HepG2 (cell line): ENCODE measurements around the gene ARL15. TPM values are rescaled to one million over a fixed set of nuclear protein-coding genes. Genes with fewer than 3 reads are reported as not detected.

ENCODE experiments used
- ATAC-seq: fragments of 200-7000 bp; cut with Tn5 transposase; 3 replicates; pipeline ENCODE4 v1.9.1; 2020; ENCODE audit warnings: mild to moderate bottlenecking, moderate library complexity
- BruUV-seq: library from RNA; stranded (reverse); fragments of 400-500 nt; replicated peaks from 2 replicates; lab custom pipeline; 2021; lab: Mats Ljungman, UMichigan
- CTCF ChIA-PET: fragments of 300-600 bp; formaldehyde crosslinking; extraction: SDS; loops from one replicate; lab custom pipeline; 2021; ENCODE audit warnings: low total read pairs, inconsistent platforms, low intra/inter-chr PET ratio; lab: Yijun Ruan, JAX
- POLR2A ChIA-PET: fragments of 350-600 bp; sonication (Branson Sonifier 250); formaldehyde crosslinking; loops from one replicate; lab custom pipeline; 2020; ENCODE audit warnings: antibody characterized with exemption, inconsistent platforms; lab: Yijun Ruan, JAX
- DNase-seq: peaks from one replicate; pipeline ENCODE4 v3.0.0-alpha.2; 2015; ENCODE audit warnings: low spot score
- FAIRE-seq: peaks from 3 replicates; lab custom pipeline; 2011; peaks lifted over from hg19 to GRCh38; lab: Jason Lieb, UNC
- H2AFZ ChIP-seq: one replicate; pipeline ENCODE4 v1.6.1; 2011; ENCODE audit warnings: low read length, inconsistent platforms
- H3K27ac ChIP-seq: fragments of 300-600 bp; 3 replicates; pipeline ENCODE4 v1.8.0; 2011; ENCODE audit warnings: mixed run types, mild to moderate bottlenecking, mixed read lengths, low read length, inconsistent platforms; ENCODE audit not compliant: insufficient read depth; ENCODE audit errors: extremely low read length
- H3K27me3 ChIP-seq, 2 experiments: fragments of 200-600 bp in 1 of 2; 2 replicates in 1 of 2; 3 replicates in 1 of 2; pipeline versions ENCODE4 v1.6.0 to v1.8.0; 2011; ENCODE audit warnings: low read length in 2 of 2, mild to moderate bottlenecking in 2 of 2, moderate library complexity in 2 of 2, inconsistent platforms in 1 of 2; ENCODE audit not compliant: insufficient read depth in 2 of 2, control insufficient read depth in 1 of 2
- H3K36me3 ChIP-seq, 2 experiments: fragments of 200-600 bp in 1 of 2; replicated peaks in 1 of 2; 2 replicates in 1 of 2; 3 replicates in 1 of 2; pipeline versions ENCODE4 v1.5.1 to v1.8.0; 2011; ENCODE audit warnings: low read length in 2 of 2, inconsistent platforms in 1 of 2; ENCODE audit not compliant: insufficient read depth in 2 of 2, control insufficient read depth in 1 of 2
- H3K4me1 ChIP-seq: 2 replicates; pipeline ENCODE4 v1.5.1; 2012; ENCODE audit warnings: low read length, inconsistent platforms; ENCODE audit not compliant: insufficient read depth
- H3K4me2 ChIP-seq: 2 replicates; pipeline ENCODE4 v1.6.0; 2011; ENCODE audit warnings: low read depth, low read length, inconsistent platforms
- H3K4me3 ChIP-seq, 3 experiments: fragments of 200-600 bp in 1 of 3; sonication (generic), shearing (Covaris generic) in 1 of 3; replicated peaks in 1 of 3; 2 replicates each; pipeline ENCODE4 v1.5.1; 2011 to 2016; ENCODE audit warnings: low read length in 3 of 3, inconsistent platforms in 2 of 3, low read depth in 2 of 3, mild to moderate bottlenecking in 2 of 3, control low read depth in 1 of 3, mixed read lengths in 1 of 3; ENCODE audit not compliant: insufficient read depth in 1 of 3
- H3K79me2 ChIP-seq: one replicate; pipeline ENCODE4 v1.6.1; 2011; ENCODE audit warnings: low read length, inconsistent platforms; ENCODE audit not compliant: insufficient read depth
- H3K9ac ChIP-seq: 2 replicates; pipeline ENCODE4 v1.6.0; 2011; ENCODE audit warnings: mild to moderate bottlenecking, low read depth, low read length, inconsistent platforms; ENCODE audit not compliant: insufficient read depth
- H3K9me3 ChIP-seq: 2 replicates; pipeline ENCODE4 v1.5.1; 2012; ENCODE audit warnings: mild to moderate bottlenecking, low read length
- H4K20me1 ChIP-seq: 2 replicates; pipeline ENCODE4 v1.6.0; 2011; ENCODE audit warnings: inconsistent platforms, mild to moderate bottlenecking, low read length, moderate library complexity; ENCODE audit not compliant: insufficient read depth
- ATF5 ChIP-seq: sonication (generic); formaldehyde crosslinking; IDR thresholded peaks from 2 replicates; pipeline ENCODE4 v1.4.0; 2020; ENCODE audit warnings: mild to moderate bottlenecking, low read depth, missing genetic modification reagents
- MLLT10 ChIP-seq: sonication (generic); formaldehyde crosslinking; IDR thresholded peaks from 2 replicates; pipeline ENCODE4 v1.4.0; 2020; ENCODE audit warnings: missing genetic modification reagents
- REXO4 ChIP-seq: sonication (generic); formaldehyde crosslinking; IDR thresholded peaks from 2 replicates; pipeline ENCODE4 v1.8.0; 2022; ENCODE audit warnings: missing genetic modification reagents, mild to moderate bottlenecking, borderline replicate concordance
- SRSF9 ChIP-seq: fragments of 200-400 bp; formaldehyde crosslinking; IDR thresholded peaks from 2 replicates; pipeline ENCODE4 v1.6.1; 2018; ENCODE audit warnings: borderline replicate concordance, mild to moderate bottlenecking, low read depth, low read length; ENCODE audit not compliant: insufficient read depth, poor library complexity, severe bottlenecking
- ZNF839 ChIP-seq: sonication (generic); formaldehyde crosslinking; IDR thresholded peaks from 2 replicates; pipeline ENCODE4 v1.4.0; 2020; ENCODE audit warnings: missing genetic modification reagents, mild to moderate bottlenecking, borderline replicate concordance
- ZNF879 ChIP-seq: sonication (generic); formaldehyde crosslinking; IDR thresholded peaks from 2 replicates; pipeline ENCODE4 v1.8.1; 2023; ENCODE audit warnings: missing genetic modification reagents
- ZSCAN5A ChIP-seq: sonication (generic); formaldehyde crosslinking; IDR thresholded peaks from 2 replicates; pipeline ENCODE4 v1.8.0; 2022; ENCODE audit warnings: mild to moderate bottlenecking, missing genetic modification reagents, borderline replicate concordance
- WGBS: methylation state at CpG from one replicate; pipeline ENCODE4 v1.1.6; 2017; ENCODE audit warnings: low lambda C conversion rate; 5-methylcytosine and 5-hydroxymethylcytosine counted together
- in situ Hi-C: cut with HindIII; loops from 2 replicates; pipeline ENCODE4 v1.10.0; 2017; ENCODE audit warnings: low pct_unique_long_range_greater_than_20kb; ENCODE audit not compliant: extremely low pct_ligation_motif_present
- intact Hi-C: fragments of 100-400 bp; cut with micrococcal nuclease; formaldehyde crosslinking; loops from one replicate; pipeline ENCODE4 v1.10.0; 2022; ENCODE audit not compliant: unreplicated experiment
- polyA plus RNA-seq, 8 experiments: library from polyadenylated mRNA; depleted of rRNA in 3 of 8; stranded (reverse) in 7 of 8; unstranded in 1 of 8; fragments of >200 nt; fragmentation: Illumina TruSeq in 4 of 8; extraction: Trizol in 4 of 8; gene quantifications; 2 replicates each; pipeline versions ENCODE4 v1.2.1 to v1.2.3, GENCODE V29; 2011 to 2016; ENCODE audit warnings: low read depth in 4 of 8, missing spikeins in 1 of 8, mixed read lengths in 1 of 8; ENCODE audit not compliant: insufficient read depth in 1 of 8
- total RNA-seq, 5 experiments: library from RNA; depleted of rRNA; stranded (reverse); fragments of >200 nt; fragmentation: Illumina TruSeq; extraction: Trizol; gene quantifications; 2 replicates each; pipeline ENCODE4 v1.2.3, GENCODE V29; 2016; ENCODE audit warnings: low read depth in 1 of 5
- TF ChIP-seq, protein P1 (sequence below): sonication (generic); formaldehyde crosslinking; IDR thresholded peaks from 2 replicates; pipeline ENCODE4 v1.8.0; 2023; ENCODE audit warnings: mild to moderate bottlenecking, missing genetic modification reagents
- TF ChIP-seq, protein P2 (sequence below): sonication (generic); formaldehyde crosslinking; IDR thresholded peaks from 2 replicates; pipeline ENCODE4 v1.5.1; 2020; ENCODE audit warnings: mild to moderate bottlenecking, missing genetic modification reagents, moderate library complexity
- TF ChIP-seq, protein P3 (sequence below): sonication (generic); formaldehyde crosslinking; IDR thresholded peaks from 2 replicates; pipeline ENCODE4 v1.9.0; 2021; ENCODE audit warnings: mild to moderate bottlenecking, missing genetic modification reagents
- TF ChIP-seq, protein P4 (sequence below): fragments of 450-650 bp; IDR thresholded peaks from 2 replicates; pipeline ENCODE4 v1.6.1; 2016

Gene ARL15
- total and polyA plus RNA-seq, 2 of the 13 experiments (the other 11 are each of a cell fraction or from before 2014, with no cell fraction given), result 2.5 to 7.7 TPM

DNA sequence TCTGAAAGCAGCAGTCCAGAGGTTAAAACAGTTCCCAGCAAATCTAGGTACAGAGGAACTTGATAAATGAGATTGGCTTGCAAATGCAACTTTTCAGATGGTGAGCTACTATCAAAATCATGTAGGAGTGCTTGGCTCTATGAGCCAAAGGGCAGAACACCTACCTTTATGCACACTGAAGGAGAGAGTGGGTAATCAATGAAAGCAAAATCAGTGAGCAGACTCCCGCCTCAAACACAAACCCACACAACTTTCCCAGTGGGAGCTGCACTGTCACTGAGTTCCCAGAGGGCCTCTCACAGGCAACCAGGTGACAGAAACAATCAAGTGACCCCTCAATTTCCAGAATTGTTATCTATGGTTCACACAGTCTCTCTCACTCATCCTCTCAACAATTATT lies 8.5 kb downstream of the ARL15 start:
- Histone ChIP-seq H3K4me3 (no peak overlapping the region), H4K20me1 (0 out of 2 replicates have a peak, but pooled peaks cover under 1% of the 10 kb centered on the region), H3K36me3 (no peaks in the 10 kb centered on the region), H3K4me2 (no peak overlapping the region), H3K9me3 (no peaks in the 10 kb centered on the region), H3K27me3 (no peaks in the 10 kb centered on the region), H3K79me2 (no peaks in the 10 kb centered on the region), H3K4me1 (peaks cover 14% of the 10 kb centered on the region), H3K9ac (no peak overlapping the region), H3K27ac (no peak overlapping the region), H2AFZ (no peak overlapping the region)
- WGBS, result 86% methylated on average over 1 of the region's 1 CpG
- in situ Hi-C loops, result no loop called here
- no peak for FAIRE-seq
- intact Hi-C loops, result no loop called here
- BruUV-seq, result no TSS peak
- CTCF ChIA-PET, result no interaction called here
- POLR2A ChIA-PET, result interaction anchor here (1.2 kb wide), 1 partner anchor 8 kb away, joined by 5 read pairs; the partner anchor contains the start of gene ARL15
- no peak for DNase-seq
- no peak for ATAC-seq
- TF ChIP-seq ZSCAN5A, result no peak
- no peak for TF ChIP-seq SRSF9
- no peak for TF ChIP-seq REXO4 (CRISPR knock-in tag)
- no peak for TF ChIP-seq ZNF839 (CRISPR knock-in tag)
- TF ChIP-seq, protein P1, sequence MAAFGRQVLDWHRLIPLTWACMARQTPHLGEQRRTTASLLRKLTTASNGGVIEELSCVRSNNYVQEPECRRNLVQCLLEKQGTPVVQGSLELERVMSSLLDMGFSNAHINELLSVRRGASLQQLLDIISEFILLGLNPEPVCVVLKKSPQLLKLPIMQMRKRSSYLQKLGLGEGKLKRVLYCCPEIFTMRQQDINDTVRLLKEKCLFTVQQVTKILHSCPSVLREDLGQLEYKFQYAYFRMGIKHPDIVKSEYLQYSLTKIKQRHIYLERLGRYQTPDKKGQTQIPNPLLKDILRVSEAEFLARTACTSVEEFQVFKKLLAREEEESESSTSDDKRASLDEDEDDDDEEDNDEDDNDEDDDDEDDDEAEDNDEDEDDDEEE (CRISPR knock-in tag), result no peak
- TF ChIP-seq ZNF879 (CRISPR knock-in tag), result no peak
- TF ChIP-seq, protein P2, sequence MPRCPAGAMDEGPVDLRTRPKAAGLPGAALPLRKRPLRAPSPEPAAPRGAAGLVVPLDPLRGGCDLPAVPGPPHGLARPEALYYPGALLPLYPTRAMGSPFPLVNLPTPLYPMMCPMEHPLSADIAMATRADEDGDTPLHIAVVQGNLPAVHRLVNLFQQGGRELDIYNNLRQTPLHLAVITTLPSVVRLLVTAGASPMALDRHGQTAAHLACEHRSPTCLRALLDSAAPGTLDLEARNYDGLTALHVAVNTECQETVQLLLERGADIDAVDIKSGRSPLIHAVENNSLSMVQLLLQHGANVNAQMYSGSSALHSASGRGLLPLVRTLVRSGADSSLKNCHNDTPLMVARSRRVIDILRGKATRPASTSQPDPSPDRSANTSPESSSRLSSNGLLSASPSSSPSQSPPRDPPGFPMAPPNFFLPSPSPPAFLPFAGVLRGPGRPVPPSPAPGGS, result no peak
- no peak for TF ChIP-seq ATF5 (CRISPR knock-in tag)
- TF ChIP-seq, protein P3, sequence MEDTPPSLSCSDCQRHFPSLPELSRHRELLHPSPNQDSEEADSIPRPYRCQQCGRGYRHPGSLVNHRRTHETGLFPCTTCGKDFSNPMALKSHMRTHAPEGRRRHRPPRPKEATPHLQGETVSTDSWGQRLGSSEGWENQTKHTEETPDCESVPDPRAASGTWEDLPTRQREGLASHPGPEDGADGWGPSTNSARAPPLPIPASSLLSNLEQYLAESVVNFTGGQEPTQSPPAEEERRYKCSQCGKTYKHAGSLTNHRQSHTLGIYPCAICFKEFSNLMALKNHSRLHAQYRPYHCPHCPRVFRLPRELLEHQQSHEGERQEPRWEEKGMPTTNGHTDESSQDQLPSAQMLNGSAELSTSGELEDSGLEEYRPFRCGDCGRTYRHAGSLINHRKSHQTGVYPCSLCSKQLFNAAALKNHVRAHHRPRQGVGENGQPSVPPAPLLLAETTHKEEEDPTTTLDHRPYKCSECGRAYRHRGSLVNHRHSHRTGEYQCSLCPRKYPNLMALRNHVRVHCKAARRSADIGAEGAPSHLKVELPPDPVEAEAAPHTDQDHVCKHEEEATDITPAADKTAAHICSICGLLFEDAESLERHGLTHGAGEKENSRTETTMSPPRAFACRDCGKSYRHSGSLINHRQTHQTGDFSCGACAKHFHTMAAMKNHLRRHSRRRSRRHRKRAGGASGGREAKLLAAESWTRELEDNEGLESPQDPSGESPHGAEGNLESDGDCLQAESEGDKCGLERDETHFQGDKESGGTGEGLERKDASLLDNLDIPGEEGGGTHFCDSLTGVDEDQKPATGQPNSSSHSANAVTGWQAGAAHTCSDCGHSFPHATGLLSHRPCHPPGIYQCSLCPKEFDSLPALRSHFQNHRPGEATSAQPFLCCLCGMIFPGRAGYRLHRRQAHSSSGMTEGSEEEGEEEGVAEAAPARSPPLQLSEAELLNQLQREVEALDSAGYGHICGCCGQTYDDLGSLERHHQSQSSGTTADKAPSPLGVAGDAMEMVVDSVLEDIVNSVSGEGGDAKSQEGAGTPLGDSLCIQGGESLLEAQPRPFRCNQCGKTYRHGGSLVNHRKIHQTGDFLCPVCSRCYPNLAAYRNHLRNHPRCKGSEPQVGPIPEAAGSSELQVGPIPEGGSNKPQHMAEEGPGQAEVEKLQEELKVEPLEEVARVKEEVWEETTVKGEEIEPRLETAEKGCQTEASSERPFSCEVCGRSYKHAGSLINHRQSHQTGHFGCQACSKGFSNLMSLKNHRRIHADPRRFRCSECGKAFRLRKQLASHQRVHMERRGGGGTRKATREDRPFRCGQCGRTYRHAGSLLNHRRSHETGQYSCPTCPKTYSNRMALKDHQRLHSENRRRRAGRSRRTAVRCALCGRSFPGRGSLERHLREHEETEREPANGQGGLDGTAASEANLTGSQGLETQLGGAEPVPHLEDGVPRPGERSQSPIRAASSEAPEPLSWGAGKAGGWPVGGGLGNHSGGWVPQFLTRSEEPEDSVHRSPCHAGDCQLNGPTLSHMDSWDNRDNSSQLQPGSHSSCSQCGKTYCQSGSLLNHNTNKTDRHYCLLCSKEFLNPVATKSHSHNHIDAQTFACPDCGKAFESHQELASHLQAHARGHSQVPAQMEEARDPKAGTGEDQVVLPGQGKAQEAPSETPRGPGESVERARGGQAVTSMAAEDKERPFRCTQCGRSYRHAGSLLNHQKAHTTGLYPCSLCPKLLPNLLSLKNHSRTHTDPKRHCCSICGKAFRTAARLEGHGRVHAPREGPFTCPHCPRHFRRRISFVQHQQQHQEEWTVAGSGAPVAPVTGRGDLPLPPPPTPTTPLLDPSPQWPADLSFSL (CRISPR knock-in tag), result no peak
- TF ChIP-seq, protein P4, sequence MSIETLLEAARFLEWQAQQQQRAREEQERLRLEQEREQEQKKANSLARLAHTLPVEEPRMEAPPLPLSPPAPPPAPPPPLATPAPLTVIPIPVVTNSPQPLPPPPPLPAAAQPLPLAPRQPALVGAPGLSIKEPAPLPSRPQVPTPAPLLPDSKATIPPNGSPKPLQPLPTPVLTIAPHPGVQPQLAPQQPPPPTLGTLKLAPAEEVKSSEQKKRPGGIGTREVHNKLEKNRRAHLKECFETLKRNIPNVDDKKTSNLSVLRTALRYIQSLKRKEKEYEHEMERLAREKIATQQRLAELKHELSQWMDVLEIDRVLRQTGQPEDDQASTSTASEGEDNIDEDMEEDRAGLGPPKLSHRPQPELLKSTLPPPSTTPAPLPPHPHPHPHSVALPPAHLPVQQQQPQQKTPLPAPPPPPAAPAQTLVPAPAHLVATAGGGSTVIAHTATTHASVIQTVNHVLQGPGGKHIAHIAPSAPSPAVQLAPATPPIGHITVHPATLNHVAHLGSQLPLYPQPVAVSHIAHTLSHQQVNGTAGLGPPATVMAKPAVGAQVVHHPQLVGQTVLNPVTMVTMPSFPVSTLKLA, result no peak
- no peak for TF ChIP-seq MLLT10 (CRISPR knock-in tag)
